Vagina (tissue), 2 donors: ENCODE measurements around the gene NEDD9.

Source experiments
- CTCF ChIP-seq, 3 experiments: fragments of 450-650 bp in 2 of 3; fragments of 200-600 bp in 1 of 3; sonication (generic) in 1 of 3; IDR thresholded peaks; one replicate each; pipeline ENCODE4 v1.5.1; 2017 to 2019; ENCODE audit warnings: antibody characterized with exemption in 3 of 3, mild to moderate bottlenecking in 2 of 3, moderate library complexity in 2 of 3
- POLR2A ChIP-seq, 2 donors: fragments of 450-650 bp; IDR thresholded peaks; one replicate each; pipeline ENCODE4 v1.6.1; 2017; ENCODE audit warnings: antibody characterized with exemption in 2 of 2, mild to moderate bottlenecking in 2 of 2, moderate library complexity in 2 of 2
- POLR2AphosphoS5 ChIP-seq, 2 donors: sonication (generic); formaldehyde crosslinking; IDR thresholded peaks; one replicate each; pipeline ENCODE4 v1.9.0; 2017; ENCODE audit warnings: antibody characterized with exemption in 2 of 2, mild to moderate bottlenecking in 2 of 2, low read depth in 1 of 2; ENCODE audit not compliant: insufficient read depth in 1 of 2

DNA sequence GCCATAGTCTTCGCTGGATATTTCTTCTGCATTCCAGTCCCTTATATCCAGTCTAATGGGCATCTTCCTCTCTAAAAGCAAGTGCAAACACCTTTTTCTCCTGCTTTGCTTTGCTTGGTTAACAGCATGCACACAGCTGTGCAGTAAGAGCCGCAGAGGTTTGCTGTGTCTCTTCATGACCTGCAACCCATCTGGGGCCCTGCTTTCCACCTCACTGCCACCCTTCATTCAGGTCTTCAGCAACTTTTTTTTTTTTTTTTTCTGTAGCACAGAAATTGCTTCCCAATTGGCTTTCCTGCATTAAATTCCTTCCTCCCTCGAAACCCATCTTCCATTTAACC lies 14.4 kb downstream of the NEDD9 start:
- TF ChIP-seq CTCF (IDR thresholded peaks at IDR 0.05) (no peak), POLR2A (IDR thresholded peaks at IDR 0.05) (no peak), POLR2AphosphoS5 (IDR thresholded peaks at IDR 0.05; ENCODE audit: insufficient read depth in 1 of 2, low read depth in 1 of 2) (no peak)
